MCF 10A (cell line): ENCODE measurements around the gene HTR2C. TPM values are rescaled to one million over a fixed set of nuclear protein-coding genes. Genes with fewer than 3 reads are reported as not detected.
"Not testable (repeated sequence)": the region's sequence is repeated elsewhere in the genome, so short reads cannot be mapped to it uniquely, and the experiment has no call there.

Source experiments
- BruUV-seq: library from RNA; stranded (reverse); fragments of 400-500 nt; replicated peaks from 2 replicates; lab custom pipeline; 2021; lab: Mats Ljungman, UMichigan
- CTCF ChIA-PET: fragments of 300-600 bp; sonication (Branson Sonifier 250); formaldehyde crosslinking; extraction: SDS; loops from one replicate; lab custom pipeline; 2021; ENCODE audit warnings: antibody characterized with exemption, inconsistent platforms; lab: Yijun Ruan, JAX
- POLR2A ChIA-PET: fragments of 300-600, 350-650 bp; sonication (Branson Sonifier 250); formaldehyde crosslinking; extraction: SDS; loops from one replicate; lab custom pipeline; 2020; ENCODE audit warnings: antibody characterized with exemption, inconsistent platforms; lab: Yijun Ruan, JAX
- DNase-seq: peaks from one replicate; pipeline ENCODE4 v3.0.0-alpha.2; 2018; ENCODE audit not compliant: unreplicated experiment
- H3K27ac Mint-ChIP-seq: one replicate; pipeline ENCODE4 v1.8.0; 2022; ENCODE audit warnings: mild to moderate bottlenecking, low read depth, mixed read lengths; ENCODE audit not compliant: unreplicated experiment
- H3K27me3 Mint-ChIP-seq: one replicate; pipeline ENCODE4 v1.8.0; 2022; ENCODE audit warnings: mixed read lengths; ENCODE audit not compliant: insufficient read depth, unreplicated experiment
- H3K36me3 Mint-ChIP-seq: one replicate; pipeline ENCODE4 v1.8.0; 2022; ENCODE audit warnings: mild to moderate bottlenecking, moderate library complexity, mixed read lengths; ENCODE audit not compliant: insufficient read depth, unreplicated experiment
- H3K4me1 Mint-ChIP-seq: one replicate; pipeline ENCODE4 v1.8.0; 2022; ENCODE audit warnings: mixed read lengths; ENCODE audit not compliant: insufficient read depth, unreplicated experiment
- H3K4me3 Mint-ChIP-seq: one replicate; pipeline ENCODE4 v1.8.0; 2022; ENCODE audit warnings: mild to moderate bottlenecking, moderate library complexity, mixed read lengths; ENCODE audit not compliant: unreplicated experiment
- H3K9me3 Mint-ChIP-seq: one replicate; pipeline ENCODE4 v1.8.0; 2022; ENCODE audit warnings: mixed read lengths; ENCODE audit not compliant: unreplicated experiment
- intact Hi-C: fragments of 100-400 bp; cut with micrococcal nuclease; formaldehyde crosslinking; loops from 2 replicates; pipeline ENCODE4 v1.14.1; 2022
- total RNA-seq: library from RNA; stranded (reverse); gene quantifications from 2 replicates; pipeline ENCODE4 v1.2.3, GENCODE V29; 2022
- TF ChIP-seq, protein P1 (sequence below): fragments of 200-600 bp; IDR thresholded peaks from one replicate; pipeline ENCODE4 v1.8.0; 2022; ENCODE audit warnings: antibody characterized with exemption, mild to moderate bottlenecking; ENCODE audit not compliant: unreplicated experiment

Gene HTR2C
- total RNA-seq, 1 experiment from 2014 or later: not detected

- BruUV-seq: no TSS peak
- Mint-ChIP-seq H3K36me3 (no peaks in the 10 kb centered on the region), H3K9me3 (no peaks in the 10 kb centered on the region), H3K27ac (no peak overlapping the region), H3K27me3 (peaks cover 47% of the 10 kb centered on the region), H3K4me3 (no peak overlapping the region), H3K4me1 (no peaks in the 10 kb centered on the region)
- POLR2A ChIA-PET: no interaction called here
- peak; percentile 3 for DNase-seq
- TF ChIP-seq, protein P1, sequence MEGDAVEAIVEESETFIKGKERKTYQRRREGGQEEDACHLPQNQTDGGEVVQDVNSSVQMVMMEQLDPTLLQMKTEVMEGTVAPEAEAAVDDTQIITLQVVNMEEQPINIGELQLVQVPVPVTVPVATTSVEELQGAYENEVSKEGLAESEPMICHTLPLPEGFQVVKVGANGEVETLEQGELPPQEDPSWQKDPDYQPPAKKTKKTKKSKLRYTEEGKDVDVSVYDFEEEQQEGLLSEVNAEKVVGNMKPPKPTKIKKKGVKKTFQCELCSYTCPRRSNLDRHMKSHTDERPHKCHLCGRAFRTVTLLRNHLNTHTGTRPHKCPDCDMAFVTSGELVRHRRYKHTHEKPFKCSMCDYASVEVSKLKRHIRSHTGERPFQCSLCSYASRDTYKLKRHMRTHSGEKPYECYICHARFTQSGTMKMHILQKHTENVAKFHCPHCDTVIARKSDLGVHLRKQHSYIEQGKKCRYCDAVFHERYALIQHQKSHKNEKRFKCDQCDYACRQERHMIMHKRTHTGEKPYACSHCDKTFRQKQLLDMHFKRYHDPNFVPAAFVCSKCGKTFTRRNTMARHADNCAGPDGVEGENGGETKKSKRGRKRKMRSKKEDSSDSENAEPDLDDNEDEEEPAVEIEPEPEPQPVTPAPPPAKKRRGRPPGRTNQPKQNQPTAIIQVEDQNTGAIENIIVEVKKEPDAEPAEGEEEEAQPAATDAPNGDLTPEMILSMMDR: no peak
- CTCF ChIA-PET: interaction anchor here (0.5 kb wide), 1 partner anchor 648 kb away, joined by 3 read pairs; no protein-coding TSS in a partner anchor
- intact Hi-C loops: no loop called here
Observed at GRCh38 chrX:114599305-114599704, 15.4 kb downstream of the HTR2C start.

DNA sequence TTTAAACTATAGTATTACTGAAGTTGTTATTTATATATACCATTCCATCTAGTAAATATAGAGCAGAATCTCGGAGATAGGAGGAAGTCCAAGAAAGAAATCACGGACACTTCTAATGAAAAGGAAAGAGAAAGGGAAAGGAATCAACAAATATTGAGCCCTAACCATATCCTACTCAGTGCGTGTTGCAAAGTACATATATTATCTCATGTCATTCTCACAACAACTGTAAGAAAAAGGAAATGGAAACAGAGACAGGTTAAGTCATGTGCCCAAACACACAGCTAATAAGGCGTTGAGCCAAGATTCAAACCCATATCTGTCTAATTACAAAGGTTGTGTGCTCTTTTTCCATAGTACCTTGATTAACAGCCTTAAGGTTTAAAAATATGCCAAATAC is 16.0 kb downstream of the HTR2C start:
- Mint-ChIP-seq H3K4me3 (no peak overlapping the region), H3K36me3 (no peaks in the 10 kb centered on the region), H3K27ac (no peak overlapping the region), H3K9me3 (no peaks in the 10 kb centered on the region), H3K27me3 (peaks cover 44% of the 10 kb centered on the region), H3K4me1 (no peaks in the 10 kb centered on the region)
- BruUV-seq: no TSS peak
- TF ChIP-seq, protein P1: no peak
- POLR2A ChIA-PET: no interaction called here
- intact Hi-C loops: no loop called here
- DNase-seq: no peak
- CTCF ChIA-PET: interaction anchor here (0.5 kb wide), 1 partner anchor 648 kb away, joined by 3 read pairs; no protein-coding TSS in a partner anchor

DNA sequence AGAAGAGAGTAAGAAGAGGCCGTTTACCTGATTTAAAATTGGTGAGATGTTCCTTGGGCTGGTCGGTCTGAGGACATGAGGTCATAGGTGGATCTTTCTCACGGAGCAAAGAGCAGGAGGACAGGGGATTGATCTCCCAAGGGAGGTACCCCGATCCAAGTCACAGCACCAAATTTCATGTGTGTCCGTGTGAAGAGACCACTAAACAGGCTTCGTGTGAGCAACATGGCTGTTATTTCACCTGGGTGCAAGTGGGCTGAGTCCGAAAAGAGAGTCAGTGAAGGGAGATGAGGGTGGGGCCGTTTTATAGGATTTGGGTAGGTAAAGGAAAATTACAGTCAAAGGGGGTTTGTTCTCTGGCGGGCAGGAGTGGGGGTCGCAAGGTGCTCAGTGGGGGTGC is 22.7 kb downstream of the HTR2C start:
- DNase-seq, H3K9me3 Mint-ChIP-seq, H3K4me1 Mint-ChIP-seq, CTCF ChIA-PET, POLR2A ChIA-PET, BruUV-seq, H3K36me3 Mint-ChIP-seq, H3K4me3 Mint-ChIP-seq, H3K27ac Mint-ChIP-seq, intact Hi-C loops: not testable (repeated sequence)
- H3K27me3 Mint-ChIP-seq: peaks cover 67% of the 10 kb centered on the region

GRCh38 chrX:114611018-114611619 is 27.2 kb downstream of the HTR2C start:
- intact Hi-C loops: loop anchor here (1.0 kb wide), 1 partner anchor 536 kb away; no protein-coding TSS in a partner anchor
- no peaks in the 10 kb centered on the region for H3K9me3 Mint-ChIP-seq
- no peak overlapping the region for H3K4me3 Mint-ChIP-seq
- no peaks in the 10 kb centered on the region for H3K4me1 Mint-ChIP-seq
- H3K36me3 Mint-ChIP-seq: no peaks in the 10 kb centered on the region
- ChIA-PET CTCF (interaction anchor here (0.6 to 3.0 kb wide), 9 partner anchors 9 to 1043 kb away, joined by 3 to 14 read pairs (median 3); no protein-coding TSS in a partner anchor), POLR2A (no interaction called here)
- TF ChIP-seq, protein P1: peak; percentile 62
- H3K27ac Mint-ChIP-seq: no peak overlapping the region
- DNase-seq: peak; percentile 62
- H3K27me3 Mint-ChIP-seq: peaks cover 36% of the 10 kb centered on the region
- no TSS peak for BruUV-seq
